ENCODE measurements around the gene P4HTM.
A peak's percentile ranks its signal among the peaks of the same experiment; 100 is the strongest.

P4HTM gene, protein sequence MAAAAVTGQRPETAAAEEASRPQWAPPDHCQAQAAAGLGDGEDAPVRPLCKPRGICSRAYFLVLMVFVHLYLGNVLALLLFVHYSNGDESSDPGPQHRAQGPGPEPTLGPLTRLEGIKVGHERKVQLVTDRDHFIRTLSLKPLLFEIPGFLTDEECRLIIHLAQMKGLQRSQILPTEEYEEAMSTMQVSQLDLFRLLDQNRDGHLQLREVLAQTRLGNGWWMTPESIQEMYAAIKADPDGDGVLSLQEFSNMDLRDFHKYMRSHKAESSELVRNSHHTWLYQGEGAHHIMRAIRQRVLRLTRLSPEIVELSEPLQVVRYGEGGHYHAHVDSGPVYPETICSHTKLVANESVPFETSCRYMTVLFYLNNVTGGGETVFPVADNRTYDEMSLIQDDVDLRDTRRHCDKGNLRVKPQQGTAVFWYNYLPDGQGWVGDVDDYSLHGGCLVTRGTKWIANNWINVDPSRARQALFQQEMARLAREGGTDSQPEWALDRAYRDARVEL

GRCh38 chr3:48989796-48990635, at the start of gene P4HTM:
Gene P4HTM (plus strand): TSS chr3:48990241. CDS start chr3:48990257, 16 bp downstream.
- Histone ChIP-seq H3K27ac (ENCODE audit: low read depth, low read length) (peak within 1 kb of the TSS; percentile 90), H3K9me3 (ENCODE audit: control insufficient read depth, insufficient read depth, low read length) (no peaks in the 10 kb centered on the region), H3K27me3 (ENCODE audit: control insufficient read depth, insufficient read depth, low read length) (no peaks in the 10 kb centered on the region), H3K4me1 (ENCODE audit: control insufficient read depth, insufficient read depth, low read length) (peaks cover 14% of the 10 kb centered on the region), H3K9ac (ENCODE audit: low read depth, low read length) (peak within 1 kb of the TSS; percentile 84), H3K4me3 (ENCODE audit: low read depth, low read length) (peak within 1 kb of the TSS; percentile 91), H3K36me3 (ENCODE audit: control insufficient read depth, insufficient read depth, low read length) (peaks cover 13% of the 10 kb centered on the region; the same call in 1 of the 2 replicates)

- peaks cover 25% of the 10 kb centered on the region for H3K36me3 ChIP-seq (ENCODE audit: control insufficient read depth, insufficient read depth, low read length)
- H3K9me3 ChIP-seq (ENCODE audit: control insufficient read depth, insufficient read depth, low read length): no peaks in the 10 kb centered on the region
- H3K4me3 ChIP-seq (ENCODE audit: low read depth, low read length): no peak overlapping the region
- no peaks in the 10 kb centered on the region for H3K27me3 ChIP-seq (ENCODE audit: control insufficient read depth, insufficient read depth, low read length)
- H3K27ac ChIP-seq (ENCODE audit: low read depth, low read length): no peak overlapping the region
- no peak overlapping the region for H3K9ac ChIP-seq (ENCODE audit: low read depth, low read length)
- H3K4me1 ChIP-seq (ENCODE audit: control insufficient read depth, insufficient read depth, low read length): peaks cover 7% of the 10 kb centered on the region; the same call in 1 of the 2 replicates
Measured at GRCh38 chr3:48945432-48945831, 44.6 kb upstream of the P4HTM start.

- peaks cover 25% of the 10 kb centered on the region for H3K36me3 ChIP-seq (ENCODE audit: control insufficient read depth, insufficient read depth, low read length)
- H3K4me3 ChIP-seq (ENCODE audit: low read depth, low read length): no peak overlapping the region
- no peak overlapping the region for H3K27ac ChIP-seq (ENCODE audit: low read depth, low read length)
- H3K9ac ChIP-seq (ENCODE audit: low read depth, low read length): no peak overlapping the region
- H3K27me3 ChIP-seq (ENCODE audit: control insufficient read depth, insufficient read depth, low read length): no peaks in the 10 kb centered on the region
- no peaks in the 10 kb centered on the region for H3K9me3 ChIP-seq (ENCODE audit: control insufficient read depth, insufficient read depth, low read length)
- H3K4me1 ChIP-seq (ENCODE audit: control insufficient read depth, insufficient read depth, low read length): peaks cover 7% of the 10 kb centered on the region; the same call in 1 of the 2 replicates
Measured at GRCh38 chr3:48945891-48946549, 44.0 kb upstream of the P4HTM start.

GRCh38 chr3:48949376-48949717, 40.7 kb upstream of the P4HTM start:
- H3K27me3 ChIP-seq (ENCODE audit: control insufficient read depth, insufficient read depth, low read length): no peaks in the 10 kb centered on the region
- H3K9ac ChIP-seq (ENCODE audit: low read depth, low read length): no peak overlapping the region
- H3K4me3 ChIP-seq (ENCODE audit: low read depth, low read length): no peak overlapping the region
- H3K4me1 ChIP-seq (ENCODE audit: control insufficient read depth, insufficient read depth, low read length): peaks cover 7% of the 10 kb centered on the region; the same call in 1 of the 2 replicates
- no peaks in the 10 kb centered on the region for H3K9me3 ChIP-seq (ENCODE audit: control insufficient read depth, insufficient read depth, low read length)
- no peak overlapping the region for H3K27ac ChIP-seq (ENCODE audit: low read depth, low read length)
- peaks cover 22% of the 10 kb centered on the region for H3K36me3 ChIP-seq (ENCODE audit: control insufficient read depth, insufficient read depth, low read length)

DNA sequence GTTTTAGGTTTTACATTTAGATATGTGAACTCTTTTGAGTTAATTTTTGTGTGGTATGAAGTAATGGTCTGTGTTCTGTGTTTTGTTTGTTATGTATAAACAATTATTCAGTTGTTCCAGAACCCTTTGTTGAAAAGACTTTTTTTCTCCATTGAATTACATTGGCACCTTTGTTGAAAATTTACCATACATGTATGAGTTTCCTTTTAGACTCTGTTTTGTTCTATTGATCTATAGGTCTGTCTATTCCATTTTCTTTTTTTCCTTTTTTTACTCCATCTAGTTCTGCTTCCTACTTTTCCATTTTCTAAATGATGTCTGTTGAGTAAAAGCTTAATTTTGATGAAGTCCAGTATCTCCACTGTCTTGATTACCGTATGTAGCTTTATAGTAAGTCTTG, 40.0 kb upstream of the P4HTM start:
- H3K9me3 ChIP-seq (ENCODE audit: control insufficient read depth, insufficient read depth, low read length): no peaks in the 10 kb centered on the region
- no peak overlapping the region for H3K27ac ChIP-seq (ENCODE audit: low read depth, low read length)
- H3K9ac ChIP-seq (ENCODE audit: low read depth, low read length): no peak overlapping the region

GRCh38 chr3:48951764-48952163, 38.3 kb upstream of the P4HTM start:
- Histone ChIP-seq H3K9me3 (ENCODE audit: control insufficient read depth, insufficient read depth, low read length) (no peaks in the 10 kb centered on the region), H3K4me3 (ENCODE audit: low read depth, low read length) (no peak overlapping the region), H3K27ac (ENCODE audit: low read depth, low read length) (no peak overlapping the region), H3K4me1 (ENCODE audit: control insufficient read depth, insufficient read depth, low read length) (peaks cover 7% of the 10 kb centered on the region; the same call in 1 of the 2 replicates), H3K9ac (ENCODE audit: low read depth, low read length) (no peak overlapping the region), H3K36me3 (ENCODE audit: control insufficient read depth, insufficient read depth, low read length) (peaks cover 7% of the 10 kb centered on the region; the same call in 1 of the 2 replicates), H3K27me3 (ENCODE audit: control insufficient read depth, insufficient read depth, low read length) (no peaks in the 10 kb centered on the region)

More for the DNA sequence above, 40.0 kb upstream of the P4HTM start:
- Histone ChIP-seq H3K27me3 (ENCODE audit: control insufficient read depth, insufficient read depth, low read length) (no peaks in the 10 kb centered on the region), H3K4me1 (ENCODE audit: control insufficient read depth, insufficient read depth, low read length) (peaks cover 7% of the 10 kb centered on the region; the same call in 1 of the 2 replicates), H3K4me3 (ENCODE audit: low read depth, low read length) (no peak overlapping the region), H3K36me3 (ENCODE audit: control insufficient read depth, insufficient read depth, low read length) (peaks cover 18% of the 10 kb centered on the region)

GRCh38 chr3:48952510-48953118, 37.4 kb upstream of the P4HTM start:
- H3K27ac ChIP-seq (ENCODE audit: low read depth, low read length): no peak overlapping the region

GRCh38 chr3:48957006-48957705, 32.9 kb upstream of the P4HTM start:
- Histone ChIP-seq H3K27ac (ENCODE audit: low read depth, low read length) (no peak overlapping the region), H3K9ac (ENCODE audit: low read depth, low read length) (no peak overlapping the region), H3K4me3 (ENCODE audit: low read depth, low read length) (no peak overlapping the region), H3K27me3 (ENCODE audit: control insufficient read depth, insufficient read depth, low read length) (no peaks in the 10 kb centered on the region), H3K9me3 (ENCODE audit: control insufficient read depth, insufficient read depth, low read length) (no peaks in the 10 kb centered on the region), H3K4me1 (ENCODE audit: control insufficient read depth, insufficient read depth, low read length) (peaks cover 8% of the 10 kb centered on the region), H3K36me3 (ENCODE audit: control insufficient read depth, insufficient read depth, low read length) (peaks cover 30% of the 10 kb centered on the region)

More at GRCh38 chr3:48952510-48953118, 37.4 kb upstream of the P4HTM start:
- Histone ChIP-seq H3K4me3 (ENCODE audit: low read depth, low read length) (no peak overlapping the region), H3K4me1 (ENCODE audit: control insufficient read depth, insufficient read depth, low read length) (peaks cover 7% of the 10 kb centered on the region; the same call in 1 of the 2 replicates), H3K9me3 (ENCODE audit: control insufficient read depth, insufficient read depth, low read length) (no peaks in the 10 kb centered on the region), H3K36me3 (ENCODE audit: control insufficient read depth, insufficient read depth, low read length) (peaks cover 12% of the 10 kb centered on the region; the same call in 1 of the 2 replicates), H3K27me3 (ENCODE audit: control insufficient read depth, insufficient read depth, low read length) (no peaks in the 10 kb centered on the region), H3K9ac (ENCODE audit: low read depth, low read length) (no peak overlapping the region)

DNA sequence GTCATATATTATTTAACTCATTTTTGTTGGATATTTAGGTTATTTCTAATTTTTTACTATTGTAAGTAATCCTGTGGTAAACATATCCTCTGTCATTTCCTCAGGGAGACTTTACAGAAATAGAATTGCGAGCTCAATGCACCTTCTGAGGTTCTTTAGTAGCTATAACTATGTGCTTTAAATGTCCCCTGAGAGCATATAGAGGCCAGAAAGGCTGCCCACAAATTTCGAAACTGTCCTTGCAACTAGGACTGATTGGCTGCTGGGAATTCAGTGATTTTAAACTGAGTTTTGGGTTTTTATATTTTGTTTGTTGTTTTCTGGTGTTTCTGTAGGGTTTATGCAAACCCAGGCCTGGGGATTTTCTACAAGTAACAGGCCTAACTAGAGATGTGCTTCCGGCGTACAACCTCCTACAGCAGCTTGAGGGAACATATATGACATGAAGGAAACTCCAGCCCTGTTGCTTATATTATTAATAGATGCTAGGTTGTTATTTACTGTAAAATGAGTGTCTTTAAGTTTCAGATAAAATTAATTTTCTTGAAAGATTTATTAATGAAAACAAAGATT, 29.1 kb upstream of the P4HTM start:
- H3K27me3 ChIP-seq (ENCODE audit: control insufficient read depth, insufficient read depth, low read length): no peaks in the 10 kb centered on the region
- H3K9me3 ChIP-seq (ENCODE audit: control insufficient read depth, insufficient read depth, low read length): no peaks in the 10 kb centered on the region
- peaks cover 41% of the 10 kb centered on the region for H3K36me3 ChIP-seq (ENCODE audit: control insufficient read depth, insufficient read depth, low read length)
- H3K27ac ChIP-seq (ENCODE audit: low read depth, low read length): no peak overlapping the region
- H3K4me1 ChIP-seq (ENCODE audit: control insufficient read depth, insufficient read depth, low read length): peaks cover 24% of the 10 kb centered on the region
- no peak overlapping the region for H3K4me3 ChIP-seq (ENCODE audit: low read depth, low read length)
- H3K9ac ChIP-seq (ENCODE audit: low read depth, low read length): no peak overlapping the region

Measured in HUES48 (cell line).